CD4-positive, alpha-beta T cell treated with Interleukin-10 for 1 hour (primary cell): ENCODE data around the gene DNASE2.

Experiments
- DNase-seq: peaks from one replicate; pipeline ENCODE4 v3.0.0-alpha.2; 2020

Gene DNASE2

GRCh38 chr19:12885749-12886650 is 4.8 kb upstream of the DNASE2 start:
- DNase-seq: no peak

GRCh38 chr19:12884926-12885748 is 3.9 kb upstream of the DNASE2 start:
- peak; percentile 92 for DNase-seq

GRCh38 chr19:12884627-12884925 is 3.3 kb upstream of the DNASE2 start:
- no peak for DNase-seq

- no peak for DNase-seq
Measured at GRCh38 chr19:12884202-12884601, 3.0 kb upstream of the DNASE2 start.

GRCh38 chr19:12882589-12882988 is 1.3 kb upstream of the DNASE2 start:
- no peak for DNase-seq

GRCh38 chr19:12880551-12881171 is 588 bp downstream of the DNASE2 start:
- DNase-seq: no peak

GRCh38 chr19:12875086-12875485 is 6.2 kb downstream of the DNASE2 start:
- DNase-seq: no peak

- no peak for DNase-seq
Measured at GRCh38 chr19:12873891-12874745, 7.1 kb downstream of the DNASE2 start.

- DNase-seq: peak; percentile 84
Measured at GRCh38 chr19:12872941-12873890, 8.0 kb downstream of the DNASE2 start.

GRCh38 chr19:12872255-12872654 is 9.0 kb downstream of the DNASE2 start:
- DNase-seq: no peak

GRCh38 chr19:12871681-12872080 is 9.6 kb downstream of the DNASE2 start:
- no peak for DNase-seq

- DNase-seq: no peak
Measured at GRCh38 chr19:12868540-12869112, 12.6 kb downstream of the DNASE2 start.

GRCh38 chr19:12867120-12868099 is 13.8 kb downstream of the DNASE2 start:
- peak; percentile 65 for DNase-seq

GRCh38 chr19:12866416-12867119 is 14.7 kb downstream of the DNASE2 start:
- no peak for DNase-seq

GRCh38 chr19:12865746-12866415 is 15.4 kb downstream of the DNASE2 start:
- no peak for DNase-seq

- DNase-seq: no peak
Measured at GRCh38 chr19:12864721-12865715, 16.2 kb downstream of the DNASE2 start.

- no peak for DNase-seq
Measured at GRCh38 chr19:12864143-12864542, 17.1 kb downstream of the DNASE2 start.
